Stimulated activated CD4-positive, alpha-beta T cell treated with anti-CD3 and anti-CD28 coated beads, Interleukin-4, amount 100 ng/mL, for 24 hours (primary cell): ENCODE data around the gene ERCC4.

ENCODE experiments used
- DNase-seq: peaks from one replicate; pipeline ENCODE4 v3.0.0-alpha.2; 2020

Gene ERCC4

GRCh38 chr16:13951611-13952010 lies 31.7 kb downstream of the ERCC4 start:
- no peak for DNase-seq

- DNase-seq, result no peak
These were observed 33.5 kb downstream of the ERCC4 start for GRCh38 chr16:13953501-13953900.

DNA sequence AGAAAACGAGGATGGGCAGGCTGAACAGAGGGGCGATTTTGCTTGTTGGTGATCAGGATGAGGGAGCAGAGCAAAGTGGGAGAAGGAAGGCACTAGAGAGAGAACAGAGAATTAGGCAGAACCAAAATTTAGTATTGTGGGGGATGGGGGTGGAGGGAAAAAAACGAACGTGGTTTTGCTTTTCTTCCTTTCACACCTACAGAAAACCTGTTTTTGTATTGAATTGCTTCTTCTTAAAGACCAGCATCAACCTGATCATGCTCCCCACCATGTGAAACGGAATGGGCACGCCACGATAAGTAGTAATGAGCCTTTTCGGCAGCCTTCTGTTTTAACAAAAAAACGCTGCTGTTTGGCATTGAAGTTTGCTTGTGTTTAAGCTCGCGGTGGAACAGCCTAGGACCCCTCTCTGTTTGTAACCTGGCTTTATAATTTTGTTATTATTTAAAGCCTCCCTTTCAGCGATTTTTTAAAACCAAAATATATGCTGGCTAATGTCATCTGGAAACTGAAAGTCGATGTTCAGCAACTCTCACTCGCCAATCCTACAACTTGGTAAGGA lies 36.8 kb downstream of the ERCC4 start:
- DNase-seq, result no peak

- DNase-seq, result peak; percentile 17
These were observed 37.5 kb downstream of the ERCC4 start for GRCh38 chr16:13957197-13958078.

DNA sequence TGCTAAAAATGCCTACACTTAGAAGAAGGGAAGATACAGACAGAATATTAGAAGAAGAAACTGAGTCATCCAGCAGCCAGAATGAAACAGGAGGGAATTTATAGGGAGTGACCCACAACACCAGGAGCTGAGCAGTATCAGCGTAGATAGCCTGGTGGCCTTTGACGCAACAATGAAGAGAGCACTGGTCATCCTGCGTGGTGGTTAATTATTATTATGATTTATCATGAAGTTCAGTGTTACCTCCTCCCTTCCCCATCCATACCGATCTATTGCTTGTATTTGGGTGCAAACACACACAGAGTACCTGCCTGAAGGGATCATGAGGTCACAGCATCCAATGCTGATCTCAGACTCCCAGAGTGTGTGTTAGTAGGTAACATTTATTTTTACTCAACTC lies 38.5 kb downstream of the ERCC4 start:
- DNase-seq, result no peak

GRCh38 chr16:13959626-13960025 lies 39.7 kb downstream of the ERCC4 start:
- no peak for DNase-seq

GRCh38 chr16:13961099-13961811 lies 41.3 kb downstream of the ERCC4 start:
- DNase-seq, result no peak

GRCh38 chr16:13962232-13962631 lies 42.3 kb downstream of the ERCC4 start:
- no peak for DNase-seq

DNA sequence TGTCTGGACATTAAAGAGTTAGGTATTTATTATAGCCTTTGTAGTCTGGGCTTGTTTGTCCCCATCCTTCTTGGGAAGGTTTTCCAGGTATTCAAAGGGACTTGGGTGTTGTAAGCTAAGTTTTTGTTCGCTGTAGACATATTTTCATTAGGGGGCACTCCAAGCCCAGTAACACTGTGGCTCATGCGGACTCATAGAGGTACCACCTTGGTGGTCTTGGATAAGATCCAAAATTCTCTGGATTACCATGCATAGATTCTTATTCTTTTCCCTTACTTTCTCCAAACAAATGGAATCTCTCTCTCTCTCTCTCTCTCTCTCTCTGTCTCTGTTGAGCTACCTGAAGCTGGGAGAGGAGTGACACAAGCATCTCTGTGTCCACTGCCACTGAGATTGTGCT lies 48.9 kb downstream of the ERCC4 start:
- DNase-seq, result no peak

DNA sequence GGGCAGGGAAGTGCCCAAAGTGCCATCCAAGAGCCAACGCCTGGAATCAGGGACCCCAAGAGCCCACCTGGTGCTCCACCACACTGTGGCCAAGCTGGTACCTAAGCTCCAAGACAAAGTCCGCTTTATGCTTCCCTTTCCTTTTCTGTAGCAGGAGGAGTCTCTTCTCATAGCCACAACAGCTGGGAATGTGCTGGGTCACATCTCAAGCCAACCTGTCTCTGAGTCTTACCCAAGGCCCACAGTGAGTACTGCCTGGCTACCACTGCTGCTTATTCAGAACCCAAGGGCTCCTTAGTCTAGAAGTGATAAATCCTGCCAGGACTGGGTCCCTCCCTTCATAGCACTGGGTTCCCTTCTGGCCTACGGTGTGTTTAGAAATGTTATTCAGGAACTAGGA lies 49.8 kb downstream of the ERCC4 start:
- no peak for DNase-seq

GRCh38 chr16:13970708-13971422 lies 50.9 kb downstream of the ERCC4 start:
- DNase-seq, result no peak

DNA sequence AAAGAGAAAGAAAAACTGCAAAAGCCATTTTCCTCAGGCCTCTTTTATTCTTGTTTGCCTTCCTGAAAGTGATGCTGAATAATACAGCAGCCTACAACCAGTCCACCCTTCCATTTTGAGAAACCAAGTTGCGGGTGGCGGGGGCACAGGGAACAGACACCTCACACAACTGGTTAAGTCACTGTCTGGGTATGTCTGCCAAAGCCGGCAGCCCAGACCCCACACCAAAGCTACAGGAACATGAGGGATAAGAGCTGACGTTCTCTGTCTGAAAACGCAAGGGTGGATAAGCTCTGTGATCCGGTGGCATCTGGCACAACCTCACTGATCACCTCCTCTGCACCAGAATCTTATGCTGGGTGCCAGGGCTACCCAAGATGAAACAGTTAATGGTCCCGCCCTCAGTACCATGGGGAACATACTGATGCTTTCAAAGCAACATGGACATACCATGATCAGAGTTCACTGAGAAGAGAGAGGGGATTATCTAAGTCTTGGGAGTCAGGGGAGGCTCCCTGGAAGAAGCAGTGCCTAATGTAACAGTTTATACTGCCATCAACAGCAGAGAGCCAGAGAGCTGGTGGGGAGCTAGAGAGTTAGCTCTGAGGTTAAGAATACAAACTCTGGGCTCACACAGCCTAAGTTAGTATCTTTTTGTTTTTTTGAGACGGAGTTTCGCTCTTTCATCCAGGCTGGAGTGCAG lies 53.5 kb downstream of the ERCC4 start:
- no peak for DNase-seq

DNA sequence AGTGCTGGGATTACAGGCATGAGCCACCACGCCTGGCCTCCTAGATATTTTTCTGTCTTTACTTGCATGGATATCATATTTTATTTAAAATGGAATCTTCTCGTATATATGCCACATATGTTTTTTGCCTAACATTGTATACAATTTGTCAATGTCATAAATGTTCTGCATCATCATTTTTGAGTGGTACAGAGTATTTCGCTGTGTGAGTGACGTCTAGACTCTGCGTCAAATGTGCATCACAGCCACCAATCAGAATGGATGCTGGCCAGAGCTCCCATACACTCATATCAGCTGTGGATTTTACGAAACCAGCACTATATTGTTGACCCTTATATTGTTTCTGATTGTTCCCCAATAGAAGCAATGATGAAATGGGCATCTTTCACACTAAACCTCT lies 57.2 kb downstream of the ERCC4 start:
- no peak for DNase-seq

DNA sequence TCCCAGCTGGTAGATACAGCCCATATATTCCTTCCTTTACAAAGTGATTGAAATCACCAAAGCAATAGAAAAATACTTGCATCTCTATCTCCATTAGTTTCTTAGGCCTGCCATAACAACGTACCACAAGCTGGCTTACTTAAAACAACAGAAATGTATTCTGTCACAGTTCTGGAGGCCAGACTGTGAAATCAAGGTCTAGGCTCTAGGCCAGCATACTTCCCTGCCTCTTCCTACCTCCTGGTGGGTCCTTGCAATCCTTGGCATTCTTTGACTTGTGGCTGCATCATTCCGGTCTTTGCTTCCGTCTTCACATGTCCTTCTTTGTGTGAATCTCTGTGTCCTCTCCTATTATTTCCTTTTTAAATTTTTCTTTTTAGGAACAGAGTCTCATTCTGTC lies 62.5 kb downstream of the ERCC4 start:
- DNase-seq, result no peak

DNA sequence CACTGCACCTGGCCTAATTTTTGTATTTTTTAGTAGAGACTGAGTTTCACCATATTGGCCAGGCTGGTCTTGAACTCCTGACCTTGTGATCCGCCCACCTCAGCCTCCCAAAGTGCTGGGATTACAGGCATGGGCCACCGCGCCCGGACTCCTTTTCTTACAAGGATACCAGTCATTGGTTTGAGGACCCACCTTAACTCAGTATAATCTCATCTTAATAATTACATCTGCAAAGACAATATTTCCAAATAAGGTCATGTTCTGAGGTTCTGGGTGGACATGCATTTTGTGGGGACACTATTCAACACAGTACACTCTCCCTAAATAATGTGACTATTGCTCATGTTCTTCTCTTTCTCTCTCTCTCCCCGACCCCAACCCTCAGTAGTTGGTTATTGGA lies 63.7 kb downstream of the ERCC4 start:
- no peak for DNase-seq

DNA sequence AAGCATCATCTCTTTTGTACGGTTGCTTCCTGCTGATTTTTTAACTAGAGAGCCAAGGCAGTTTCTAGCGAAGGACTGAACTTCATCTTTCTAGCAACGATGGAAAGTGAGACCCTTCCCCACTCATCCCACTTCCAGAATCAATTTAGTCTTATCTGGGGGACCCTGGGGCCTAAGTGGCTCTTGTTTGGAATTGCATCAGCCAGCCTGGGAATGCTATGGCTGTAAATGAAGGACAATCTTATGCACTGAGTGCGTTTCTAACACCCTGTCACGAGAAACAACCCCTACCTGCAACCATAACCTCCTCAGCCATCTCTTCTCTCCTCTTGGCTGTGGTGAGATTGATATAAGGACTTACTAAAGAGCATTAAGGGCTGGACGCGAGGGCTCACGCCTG lies 64.8 kb downstream of the ERCC4 start:
- no peak for DNase-seq

DNA sequence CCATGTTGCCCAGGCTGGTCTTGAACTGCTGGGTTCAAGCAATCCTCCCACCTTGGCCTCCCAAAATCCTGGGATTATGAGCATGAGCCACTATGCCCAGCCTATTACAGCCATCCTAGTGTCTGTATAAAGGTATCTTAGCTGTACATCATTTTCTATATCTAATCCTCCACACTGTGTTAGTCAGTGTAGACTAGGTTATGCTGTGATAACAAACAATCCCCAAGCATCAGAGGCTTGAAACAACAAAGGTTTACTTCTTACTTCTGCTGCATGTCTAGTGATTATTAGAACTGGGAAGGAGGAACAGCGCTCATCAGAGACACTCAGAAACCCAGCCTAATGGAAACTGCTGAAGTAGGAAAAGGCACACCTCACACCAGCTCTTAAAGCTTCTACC lies 68.1 kb downstream of the ERCC4 start:
- DNase-seq, result no peak

GRCh38 chr16:13992322-13992721 lies 72.4 kb downstream of the ERCC4 start:
- no peak for DNase-seq

GRCh38 chr16:13992976-13993375 lies 73.0 kb downstream of the ERCC4 start:
- no peak for DNase-seq

- DNase-seq, result no peak
These were observed 74.5 kb downstream of the ERCC4 start for GRCh38 chr16:13994239-13995106.

DNA sequence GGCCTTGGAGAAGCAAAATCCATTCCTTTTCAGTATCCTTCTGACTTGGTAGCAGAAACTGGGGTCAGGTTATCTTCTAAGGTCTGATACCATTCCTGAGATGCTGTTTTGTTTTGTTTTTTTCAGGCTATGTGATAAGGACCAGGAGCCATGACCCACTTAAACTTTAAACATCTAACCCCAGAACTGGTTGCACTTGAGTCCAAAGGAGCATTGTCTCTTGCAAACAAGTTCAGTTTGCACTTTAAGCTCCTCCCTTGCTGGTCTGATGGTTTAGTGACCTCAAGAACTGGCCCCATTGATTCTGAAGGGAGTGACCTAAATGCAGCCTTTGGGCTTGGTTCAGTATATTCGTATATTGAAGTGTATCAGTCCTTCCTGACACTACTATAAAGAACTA lies 75.2 kb downstream of the ERCC4 start:
- no peak for DNase-seq
